Endothelial cell of umbilical vein (primary cell): ENCODE measurements around the gene WIZ. TPM values are rescaled to one million over a fixed set of nuclear protein-coding genes. Genes with fewer than 3 reads are reported as not detected.

ENCODE experiments used
- BruUV-seq: library from RNA; stranded (reverse); fragments of 400-500 nt; replicated peaks from 2 replicates; lab custom pipeline; 2021; lab: Mats Ljungman, UMichigan
- CTCF ChIA-PET: fragments of 300-600, 350-600 bp; sonication (Branson Sonifier 250); formaldehyde crosslinking; loops from one replicate; lab custom pipeline; 2021; ENCODE audit warnings: antibody characterized with exemption, inconsistent platforms; lab: Charles Lee
- POLR2A ChIA-PET: fragments of 300-600, 350-600 bp; sonication (Branson Sonifier 250); formaldehyde crosslinking; loops from one replicate; lab custom pipeline; 2021; ENCODE audit warnings: antibody characterized with exemption, inconsistent platforms; lab: Charles Lee
- DNase-seq: peaks from one replicate; pipeline ENCODE4 v3.0.0-alpha.2; 2011; ENCODE audit warnings: low read depth, low spot score
- FAIRE-seq: peaks from 2 replicates; lab custom pipeline; 2011; peaks lifted over from hg19 to GRCh38; lab: Jason Lieb, UNC
- H2AFZ ChIP-seq: 2 replicates; pipeline ENCODE4 v1.6.0; 2012; ENCODE audit warnings: low read depth, low read length, control low read depth, inconsistent platforms
- H3K27ac ChIP-seq: 2 replicates; pipeline ENCODE4 v1.5.1; 2011; ENCODE audit warnings: low read depth, mild to moderate bottlenecking, control low read depth, low read length, moderate library complexity; ENCODE audit not compliant: insufficient read depth
- H3K27me3 ChIP-seq, 2 experiments: 2 replicates each; pipeline versions ENCODE4 v1.6.0 to v1.6.1; 2011; ENCODE audit warnings: low read length in 2 of 2, mixed read lengths in 1 of 2; ENCODE audit not compliant: control insufficient read depth in 2 of 2, insufficient read depth in 2 of 2
- H3K36me3 ChIP-seq, 2 experiments: 2 replicates in 1 of 2; 3 replicates in 1 of 2; pipeline ENCODE4 v1.5.1; 2011; ENCODE audit warnings: low read length in 2 of 2, mild to moderate bottlenecking in 1 of 2, moderate library complexity in 1 of 2; ENCODE audit not compliant: control insufficient read depth in 2 of 2, insufficient read depth in 2 of 2; ENCODE audit errors: extremely low read depth in 1 of 2
- H3K4me1 ChIP-seq: 3 replicates; pipeline ENCODE4 v1.5.1; 2011; ENCODE audit warnings: mild to moderate bottlenecking, low read length; ENCODE audit not compliant: control insufficient read depth, insufficient read depth; ENCODE audit errors: extremely low read depth
- H3K4me2 ChIP-seq: 2 replicates; pipeline ENCODE4 v1.6.1; 2011; ENCODE audit warnings: low read length, control low read depth, mixed read lengths; ENCODE audit not compliant: insufficient read depth
- H3K4me3 ChIP-seq, 3 experiments: fragments of 200-600 bp in 1 of 3; sonication (generic), shearing (Covaris generic) in 1 of 3; replicated peaks in 1 of 3; 2 replicates each; pipeline ENCODE4 v1.5.1; 2011 to 2016; ENCODE audit warnings: control low read depth in 3 of 3, low read length in 3 of 3, mild to moderate bottlenecking in 2 of 3, inconsistent platforms in 1 of 3, low read depth in 1 of 3, moderate library complexity in 1 of 3; ENCODE audit not compliant: insufficient read depth in 1 of 3
- H3K79me2 ChIP-seq: 2 replicates; pipeline ENCODE4 v1.6.0; 2012; ENCODE audit warnings: low read length, inconsistent platforms; ENCODE audit not compliant: control insufficient read depth, insufficient read depth
- H3K9ac ChIP-seq: replicated peaks from 2 replicates; pipeline ENCODE3; 2011; ENCODE audit warnings: low read length, control low read depth; ENCODE audit not compliant: insufficient read depth; ENCODE audit errors: extremely low read depth
- H3K9me1 ChIP-seq: replicated peaks from 3 replicates; pipeline ENCODE4 v1.6.0; 2011; ENCODE audit warnings: mild to moderate bottlenecking, low read length; ENCODE audit not compliant: control insufficient read depth, insufficient read depth; ENCODE audit errors: extremely low read depth
- H3K9me3 ChIP-seq: replicated peaks from 2 replicates; pipeline ENCODE4 v1.5.1; 2012; ENCODE audit warnings: low read length, inconsistent platforms; ENCODE audit not compliant: control insufficient read depth, insufficient read depth
- H4K20me1 ChIP-seq: replicated peaks from 2 replicates; pipeline ENCODE3; 2011; ENCODE audit warnings: mild to moderate bottlenecking, low read length; ENCODE audit not compliant: control insufficient read depth, insufficient read depth; ENCODE audit errors: extremely low read depth
- EZH2 ChIP-seq: IDR thresholded peaks from 2 replicates; pipeline ENCODE4 v1.6.1; 2012; ENCODE audit warnings: borderline replicate concordance, low read depth, mild to moderate bottlenecking, moderate library complexity, low read length, inconsistent platforms; ENCODE audit not compliant: severe bottlenecking
- FOS ChIP-seq: IDR thresholded peaks from 2 replicates; pipeline ENCODE4 v1.6.1; 2011; ENCODE audit warnings: mild to moderate bottlenecking, low read length, moderate library complexity, borderline replicate concordance; ENCODE audit not compliant: insufficient read depth
- GATA2 ChIP-seq: IDR thresholded peaks from 2 replicates; pipeline ENCODE4 v1.7.0; 2011; ENCODE audit warnings: low read depth, mild to moderate bottlenecking, moderate library complexity, mixed read lengths, low read length; ENCODE audit not compliant: insufficient read length, insufficient read depth
- JUN ChIP-seq: IDR thresholded peaks from 2 replicates; pipeline ENCODE4 v1.6.1; 2011; ENCODE audit warnings: borderline replicate concordance, low read depth; ENCODE audit not compliant: insufficient read length, insufficient read depth
- MYC ChIP-seq: IDR thresholded peaks from one replicate; pipeline ENCODE4 v1.6.1; 2011; ENCODE audit warnings: mild to moderate bottlenecking, low read depth, low read length
- POLR2A ChIP-seq: IDR thresholded peaks from 2 replicates; pipeline ENCODE4 v1.6.1; 2012; ENCODE audit warnings: low read depth, mild to moderate bottlenecking, control low read depth, low read length
- POLR2AphosphoS5 ChIP-seq: IDR thresholded peaks from 2 replicates; pipeline ENCODE4 v1.6.1; 2012; ENCODE audit warnings: low read depth, mild to moderate bottlenecking, control low read depth, low read length, moderate library complexity; ENCODE audit not compliant: insufficient read depth
- dilution Hi-C: fragments of 300-500 bp; cut with MboI; formaldehyde crosslinking; loops from one replicate; pipeline ENCODE4 v1.15.0; 2019; ENCODE audit warnings: low sequenced_read_pairs; ENCODE audit not compliant: extremely low pct_ligation_motif_present
- intact Hi-C: fragments of 100-400 bp; cut with micrococcal nuclease; formaldehyde crosslinking; loops from one replicate; pipeline ENCODE4 v1.10.0; 2022
- polyA plus RNA-seq, 4 experiments: library from polyadenylated mRNA; depleted of rRNA in 3 of 4; stranded (reverse) in 3 of 4; unstranded in 1 of 4; fragments of >200 nt; gene quantifications; 2 replicates each; pipeline versions ENCODE4 v1.2.1 to v1.2.3, GENCODE V29; 2011 to 2012; ENCODE audit warnings: missing spikeins in 1 of 4
- total RNA-seq: library from RNA; stranded (reverse); gene quantifications from 2 replicates; pipeline ENCODE4 v1.2.3, GENCODE V29; 2021
- TF ChIP-seq, protein P1 (sequence below), 2 donors: IDR thresholded peaks; 1 replicate in 1 of 2; 2 replicates in 1 of 2; pipeline ENCODE4 v1.5.1; 2011; ENCODE audit warnings: low read length in 2 of 2, mild to moderate bottlenecking in 2 of 2, moderate library complexity in 2 of 2, control low read depth in 1 of 2, inconsistent platforms in 1 of 2, low read depth in 1 of 2; ENCODE audit not compliant: insufficient read depth in 1 of 2; ENCODE audit errors: extremely low read depth in 1 of 2
- TF ChIP-seq, protein P2 (sequence below): IDR thresholded peaks from 2 replicates; pipeline ENCODE4 v1.6.1; 2011; ENCODE audit not compliant: insufficient read depth, insufficient read length

Gene WIZ
- total and polyA plus RNA-seq, 2 donors (not counting 3 experiments of a cell fraction or from before 2014, with no cell fraction given), result 21.0 to 47.2 TPM

DNA sequence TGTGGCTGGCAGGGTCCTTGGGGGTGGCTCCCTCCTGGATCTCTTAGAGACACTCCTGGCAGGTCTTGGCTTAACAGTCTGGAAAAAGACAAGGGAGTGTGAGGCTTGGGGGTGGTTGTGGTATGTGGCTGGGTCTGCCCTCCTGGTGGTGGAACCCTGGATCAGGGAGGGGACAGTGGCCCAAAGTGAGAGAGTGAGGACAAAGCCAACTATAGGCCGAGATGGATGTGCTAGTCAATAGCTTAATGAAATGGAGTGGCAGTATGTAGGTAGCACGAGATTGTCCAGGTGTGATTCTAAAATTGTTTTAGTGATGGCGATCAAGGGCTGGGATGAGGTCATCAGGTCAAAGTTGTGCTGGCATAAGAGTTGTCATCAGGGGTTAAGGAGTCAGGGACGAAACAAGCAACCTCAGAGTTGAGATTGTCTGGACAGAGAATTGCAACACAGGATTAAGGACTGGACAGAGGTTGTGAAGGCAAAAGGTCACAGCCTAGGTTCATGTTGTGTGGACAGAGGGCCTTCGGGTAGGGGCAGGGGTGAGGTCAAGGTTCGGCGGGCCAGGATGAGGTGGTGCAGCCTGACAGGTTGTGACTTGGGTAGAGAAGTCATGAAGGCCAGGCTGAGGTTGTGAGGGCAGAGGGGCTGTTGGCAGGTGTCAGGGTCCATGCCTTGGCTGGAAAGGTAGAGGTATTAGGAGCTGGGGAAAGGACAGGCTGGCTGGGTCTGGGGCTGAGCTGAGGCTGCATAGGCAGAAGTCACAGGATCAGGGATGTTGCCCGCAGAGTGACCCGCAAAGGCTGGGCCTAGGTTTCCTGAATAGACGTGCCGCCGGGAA, 19.1 kb upstream of the WIZ start:
- H3K27me3 ChIP-seq, result peaks cover 0 to 4% of the 10 kb centered on the region in 2 experiments
- ChIA-PET CTCF (interaction anchor here (1.1 to 4.2 kb wide), 3 partner anchors 14 to 87 kb away, joined by 4 to 29 read pairs (median 10); no protein-coding TSS in a partner anchor), POLR2A (no interaction called here)
- intact Hi-C loops, result loop anchor here (5.0 kb wide), 1 partner anchor 88 kb away; no protein-coding TSS in a partner anchor
- H3K9ac ChIP-seq, result no peak overlapping the region
- H2AFZ ChIP-seq, result peak overlapping the region; percentile 85
- no peak overlapping the region for H3K4me3 ChIP-seq
- dilution Hi-C loops, result no loop called here
- H3K4me2 ChIP-seq, result no peak overlapping the region
- H3K79me2 ChIP-seq, result no peaks in the 10 kb centered on the region
- FAIRE-seq (no peak), DNase-seq (peak; percentile 49)
- H3K36me3 ChIP-seq, result no peaks in the 10 kb centered on the region
- H3K9me3 ChIP-seq, result no peaks in the 10 kb centered on the region
- BruUV-seq, result no TSS peak
- peaks cover 34% of the 10 kb centered on the region for H3K4me1 ChIP-seq
- H4K20me1 ChIP-seq, result no peaks in the 10 kb centered on the region
- no peak overlapping the region for H3K27ac ChIP-seq
- no peak for TF ChIP-seq EZH2
- TF ChIP-seq POLR2AphosphoS5, result no peak
- TF ChIP-seq, protein P1, sequence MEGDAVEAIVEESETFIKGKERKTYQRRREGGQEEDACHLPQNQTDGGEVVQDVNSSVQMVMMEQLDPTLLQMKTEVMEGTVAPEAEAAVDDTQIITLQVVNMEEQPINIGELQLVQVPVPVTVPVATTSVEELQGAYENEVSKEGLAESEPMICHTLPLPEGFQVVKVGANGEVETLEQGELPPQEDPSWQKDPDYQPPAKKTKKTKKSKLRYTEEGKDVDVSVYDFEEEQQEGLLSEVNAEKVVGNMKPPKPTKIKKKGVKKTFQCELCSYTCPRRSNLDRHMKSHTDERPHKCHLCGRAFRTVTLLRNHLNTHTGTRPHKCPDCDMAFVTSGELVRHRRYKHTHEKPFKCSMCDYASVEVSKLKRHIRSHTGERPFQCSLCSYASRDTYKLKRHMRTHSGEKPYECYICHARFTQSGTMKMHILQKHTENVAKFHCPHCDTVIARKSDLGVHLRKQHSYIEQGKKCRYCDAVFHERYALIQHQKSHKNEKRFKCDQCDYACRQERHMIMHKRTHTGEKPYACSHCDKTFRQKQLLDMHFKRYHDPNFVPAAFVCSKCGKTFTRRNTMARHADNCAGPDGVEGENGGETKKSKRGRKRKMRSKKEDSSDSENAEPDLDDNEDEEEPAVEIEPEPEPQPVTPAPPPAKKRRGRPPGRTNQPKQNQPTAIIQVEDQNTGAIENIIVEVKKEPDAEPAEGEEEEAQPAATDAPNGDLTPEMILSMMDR (IDR thresholded peaks at IDR 0.05; ENCODE audit: extremely low read depth in 1 of 2, insufficient read depth in 1 of 2, low read depth in 1 of 2, low read length in 2 of 2), result no peak
- TF ChIP-seq, protein P2, sequence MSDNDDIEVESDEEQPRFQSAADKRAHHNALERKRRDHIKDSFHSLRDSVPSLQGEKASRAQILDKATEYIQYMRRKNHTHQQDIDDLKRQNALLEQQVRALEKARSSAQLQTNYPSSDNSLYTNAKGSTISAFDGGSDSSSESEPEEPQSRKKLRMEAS, result no peak
- no peak for TF ChIP-seq FOS
- no peak for TF ChIP-seq POLR2A
- no peak for TF ChIP-seq MYC
- TF ChIP-seq JUN, result no peak
- no peak for TF ChIP-seq GATA2
- no peaks in the 10 kb centered on the region for H3K9me1 ChIP-seq
